ENCODE data around the gene SAMSN1. TPM values are rescaled to one million over a fixed set of nuclear protein-coding genes. Genes with fewer than 3 reads are reported as not detected.
"Not testable (repeated sequence)": the region's sequence is repeated elsewhere in the genome, so short reads cannot be mapped to it uniquely, and the experiment has no call there.

Gene SAMSN1
- total RNA-seq, 3 donors from 2014 or later: 3.2 to 11.1 (median 6.5) TPM

- intact Hi-C loops (cut with DNase I, micrococcal nuclease): no loop called here
- ATAC-seq (no peak), DNase-seq (no peak)
- no peaks in the 10 kb centered on the region for H3K4me1 ChIP-seq (ENCODE audit: low read depth)
- no peaks in the 10 kb centered on the region for H3K36me3 ChIP-seq (ENCODE audit: low read depth)
- H3K9me3 ChIP-seq: no peaks in the 10 kb centered on the region
- no peak for TF ChIP-seq CTCF (IDR thresholded peaks at IDR 0.05)
- no peak overlapping the region for H3K4me3 ChIP-seq
These were observed 51.0 kb downstream of the SAMSN1 start for GRCh38 chr21:14495075-14495474.

GRCh38 chr21:14494181-14494580 lies 51.9 kb downstream of the SAMSN1 start:
- H3K9me3 ChIP-seq; H3K4me1 ChIP-seq (ENCODE audit: low read depth); intact Hi-C loops (cut with DNase I, micrococcal nuclease); H3K4me3 ChIP-seq; H3K36me3 ChIP-seq (ENCODE audit: low read depth); ATAC-seq; DNase-seq: not testable (repeated sequence)

- no peak for TF ChIP-seq CTCF (IDR thresholded peaks at IDR 0.05)
- DNase-seq: no peak
- Histone ChIP-seq H3K36me3 (ENCODE audit: low read depth) (no peaks in the 10 kb centered on the region), H3K4me1 (ENCODE audit: low read depth) (no peaks in the 10 kb centered on the region), H3K4me3 (no peak overlapping the region), H3K9me3 (no peaks in the 10 kb centered on the region)
- intact Hi-C loops (cut with DNase I, micrococcal nuclease): no loop called here
- no peak for ATAC-seq
These were observed 52.4 kb downstream of the SAMSN1 start for GRCh38 chr21:14493731-14494130.

- H3K9me3 ChIP-seq: no peaks in the 10 kb centered on the region
- TF ChIP-seq CTCF (IDR thresholded peaks at IDR 0.05): no peak
- intact Hi-C loops (cut with DNase I, micrococcal nuclease): no loop called here
These were observed 53.2 kb downstream of the SAMSN1 start for GRCh38 chr21:14492931-14493330.

GRCh38 chr21:14491269-14491681 lies 54.8 kb downstream of the SAMSN1 start:
- DNase-seq (no peak), ATAC-seq (no peak)
- Histone ChIP-seq H3K4me3 (no peak overlapping the region), H3K36me3 (ENCODE audit: low read depth) (no peaks in the 10 kb centered on the region), H3K4me1 (ENCODE audit: low read depth) (no peaks in the 10 kb centered on the region), H3K9me3 (no peaks in the 10 kb centered on the region)
- TF ChIP-seq CTCF (IDR thresholded peaks at IDR 0.05): no peak
- intact Hi-C loops (cut with DNase I, micrococcal nuclease): no loop called here

More at GRCh38 chr21:14492931-14493330, 53.2 kb downstream of the SAMSN1 start:
- H3K4me3 ChIP-seq: no peak overlapping the region
- H3K36me3 ChIP-seq (ENCODE audit: low read depth): no peaks in the 10 kb centered on the region
- DNase-seq: peak in 2 of 3 donors; percentile 18 to 38
- no peak for ATAC-seq
- H3K4me1 ChIP-seq (ENCODE audit: low read depth): no peaks in the 10 kb centered on the region

- intact Hi-C loops (cut with DNase I, micrococcal nuclease): no loop called here
- no peak for TF ChIP-seq CTCF (IDR thresholded peaks at IDR 0.05)
- Histone ChIP-seq H3K36me3 (ENCODE audit: low read depth) (no peaks in the 10 kb centered on the region), H3K4me1 (ENCODE audit: low read depth) (no peaks in the 10 kb centered on the region), H3K4me3 (no peak overlapping the region), H3K9me3 (no peaks in the 10 kb centered on the region)
- ATAC-seq (peak; percentile 44), DNase-seq (peak in 1 of 3 donors; percentile 12)
These were observed 57.4 kb downstream of the SAMSN1 start for GRCh38 chr21:14488672-14489204.
